Endodermal cell (in vitro differentiated cells): Measurements from ENCODE around the gene HEPHL1. TPM values are rescaled to one million over a fixed set of nuclear protein-coding genes. Genes with fewer than 3 reads are reported as not detected.

ENCODE experiments used
- DNase-seq: peaks from one replicate; pipeline ENCODE4 v3.0.0-alpha.2; 2017
- H3K27ac ChIP-seq: 2 replicates; pipeline ENCODE4 v1.5.1; 2013; ENCODE audit warnings: mild to moderate bottlenecking, low read depth, low read length, moderate library complexity
- H3K27me3 ChIP-seq: 2 replicates; pipeline ENCODE4 v1.6.1; 2013; ENCODE audit warnings: mild to moderate bottlenecking, low read length, moderate library complexity; ENCODE audit not compliant: insufficient read depth, control insufficient read depth, poor library complexity, severe bottlenecking
- H3K36me3 ChIP-seq: 2 replicates; pipeline ENCODE4 v1.7.0; 2013; ENCODE audit warnings: mild to moderate bottlenecking, low read length, moderate library complexity; ENCODE audit not compliant: control insufficient read depth, insufficient read depth
- H3K4me1 ChIP-seq: one replicate; pipeline ENCODE4 v1.7.0; 2013; ENCODE audit warnings: low read length; ENCODE audit not compliant: control insufficient read depth, insufficient read depth
- H3K4me3 ChIP-seq: 2 replicates; pipeline ENCODE4 v1.5.1; 2013; ENCODE audit warnings: mild to moderate bottlenecking, low read length, moderate library complexity
- H3K9ac ChIP-seq: 2 replicates; pipeline ENCODE4 v1.6.1; 2013; ENCODE audit warnings: mild to moderate bottlenecking, low read length, moderate library complexity; ENCODE audit not compliant: poor library complexity, severe bottlenecking; ENCODE audit errors: extremely low read depth
- H3K9me3 ChIP-seq: 2 replicates; pipeline ENCODE4 v1.6.1; 2013; ENCODE audit warnings: mild to moderate bottlenecking, low read length, moderate library complexity; ENCODE audit not compliant: control insufficient read depth
- H3K27ac Mint-ChIP-seq: 2 replicates; pipeline ENCODE4 v1.8.0; 2020; ENCODE audit warnings: mixed read lengths
- H3K27me3 Mint-ChIP-seq: 2 replicates; pipeline ENCODE4 v1.8.0; 2021; ENCODE audit warnings: mild to moderate bottlenecking, mixed read lengths; ENCODE audit not compliant: insufficient read depth
- H3K36me3 Mint-ChIP-seq: 2 replicates; pipeline ENCODE4 v1.8.0; 2020; ENCODE audit warnings: low read depth, mixed read lengths
- H3K4me1 Mint-ChIP-seq: 2 replicates; pipeline ENCODE4 v1.8.0; 2020; ENCODE audit warnings: mixed read lengths
- H3K4me3 Mint-ChIP-seq: 2 replicates; pipeline ENCODE4 v1.8.0; 2020; ENCODE audit warnings: mild to moderate bottlenecking, moderate library complexity, mixed read lengths
- H3K9me3 Mint-ChIP-seq: 2 replicates; pipeline ENCODE4 v1.8.0; 2020; ENCODE audit warnings: mild to moderate bottlenecking, mixed read lengths
- WGBS, 2 experiments: methylation state at CpG; one replicate each; pipeline versions ENCODE4 v1.1.5 to v1.1.7; 2013; ENCODE audit warnings: missing lambda C conversion rate in 2 of 2, mixed read lengths in 1 of 2; ENCODE audit not compliant: insufficient coverage in 1 of 2, insufficient read length in 1 of 2; 5-methylcytosine and 5-hydroxymethylcytosine counted together
- total RNA-seq, 2 donors: library from RNA; stranded (reverse); fragmentation: NEBNext Ultra II Directional in 1 of 2; extraction: Animal tissue kit (Norgen Biotek cat#: 25700) in 1 of 2; gene quantifications; 2 replicates in 1 of 2; 3 replicates in 1 of 2; pipeline ENCODE4 v1.2.1, GENCODE V29; 2021
- TF ChIP-seq, protein P1 (sequence below): fragments of 200-600 bp; sonication (generic); conservative IDR thresholded peaks from 2 replicates; pipeline ENCODE4 v1.5.0; 2021; ENCODE audit warnings: antibody characterized with exemption, mild to moderate bottlenecking

The HEPHL1 gene
- total RNA-seq, 2 donors from 2014 or later: not detected

DNA sequence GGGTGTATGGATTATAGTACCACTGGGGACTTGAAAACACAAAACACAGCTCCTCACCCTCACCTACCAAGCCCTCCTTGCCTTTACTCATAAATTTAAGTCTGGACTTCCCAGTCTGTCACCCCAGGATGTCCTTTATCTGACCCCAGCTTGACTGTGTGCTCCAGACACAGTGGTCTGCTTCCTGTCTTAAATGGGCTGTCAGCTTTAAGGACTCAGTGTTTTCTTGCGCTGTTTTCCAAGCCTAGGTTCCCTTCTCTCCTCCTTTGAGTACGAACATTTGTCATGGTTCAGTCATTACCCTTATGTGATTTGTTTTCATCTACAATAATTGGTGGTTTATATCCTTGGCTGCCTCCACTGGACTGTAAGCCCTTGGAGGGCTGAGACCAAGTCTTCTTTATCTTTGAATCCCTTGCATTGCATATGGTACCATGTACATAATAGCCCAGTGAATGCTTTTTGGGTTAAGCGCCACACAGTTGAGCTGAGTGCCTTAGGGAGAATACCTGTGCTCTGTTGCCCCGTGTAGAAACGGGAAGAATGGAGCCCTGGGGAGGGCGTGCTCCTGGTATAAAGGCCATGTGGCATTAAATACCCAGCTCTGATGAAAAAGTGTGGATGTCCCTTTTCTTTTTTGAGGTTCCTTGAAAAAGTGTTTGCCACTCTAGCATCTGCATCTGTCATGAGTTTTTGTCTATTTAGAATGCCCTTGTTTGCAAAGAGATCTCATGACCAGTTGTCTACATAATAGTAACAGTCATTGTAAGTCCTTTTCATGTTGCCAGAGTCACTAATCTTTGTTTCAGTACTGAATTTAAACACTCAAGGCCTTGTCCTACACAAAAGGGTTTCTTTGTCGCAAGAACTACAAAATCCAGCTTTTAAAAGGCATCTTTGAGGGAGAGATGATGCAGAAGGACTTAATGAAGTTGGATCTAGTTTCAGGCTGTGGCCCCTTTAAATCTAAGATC, 121.4 kb downstream of the HEPHL1 start:
- Mint-ChIP-seq H3K4me1 (peaks cover 18% of the 10 kb centered on the region), H3K27ac (no peak overlapping the region), H3K4me3 (no peak overlapping the region)

DNA sequence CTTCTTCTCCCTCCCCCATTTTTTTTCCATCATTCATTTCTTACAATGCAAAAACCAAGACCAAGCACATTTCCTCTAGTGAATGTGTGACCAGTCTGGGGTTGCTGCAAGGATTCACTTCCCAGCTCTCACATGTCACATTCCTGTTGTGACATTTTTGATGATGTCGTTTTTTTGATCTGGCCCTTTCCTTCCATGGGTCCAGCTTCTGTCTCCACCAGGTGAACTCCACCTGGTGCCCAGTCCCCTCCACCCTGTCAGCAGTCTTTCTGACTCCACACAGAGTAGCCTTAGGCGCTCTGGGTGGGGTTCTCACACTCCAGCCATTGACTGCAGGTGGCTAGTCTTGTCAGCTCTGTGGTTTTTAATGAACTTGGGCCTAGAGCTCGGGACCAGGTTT, 123.1 kb downstream of the HEPHL1 start:
- Mint-ChIP-seq H3K36me3 (peaks cover 4% of the 10 kb centered on the region), H3K27me3 (no peaks in the 10 kb centered on the region), H3K4me1 (peaks cover 20% of the 10 kb centered on the region), H3K27ac (no peak overlapping the region), H3K4me3 (no peak overlapping the region), H3K9me3 (no peaks in the 10 kb centered on the region)
- 94 to 100% methylated on average over 2 to 3 of the region's 3 CpGs for WGBS, 2 experiments
- H3K9ac ChIP-seq: no peak overlapping the region
- H3K27ac ChIP-seq: no peak overlapping the region
- H3K4me3 ChIP-seq: no peak overlapping the region
- no peaks in the 10 kb centered on the region for H3K36me3 ChIP-seq
- H3K4me1 ChIP-seq: peaks cover 7% of the 10 kb centered on the region
- no peaks in the 10 kb centered on the region for H3K27me3 ChIP-seq
- DNase-seq: no peak
- TF ChIP-seq, protein P1, sequence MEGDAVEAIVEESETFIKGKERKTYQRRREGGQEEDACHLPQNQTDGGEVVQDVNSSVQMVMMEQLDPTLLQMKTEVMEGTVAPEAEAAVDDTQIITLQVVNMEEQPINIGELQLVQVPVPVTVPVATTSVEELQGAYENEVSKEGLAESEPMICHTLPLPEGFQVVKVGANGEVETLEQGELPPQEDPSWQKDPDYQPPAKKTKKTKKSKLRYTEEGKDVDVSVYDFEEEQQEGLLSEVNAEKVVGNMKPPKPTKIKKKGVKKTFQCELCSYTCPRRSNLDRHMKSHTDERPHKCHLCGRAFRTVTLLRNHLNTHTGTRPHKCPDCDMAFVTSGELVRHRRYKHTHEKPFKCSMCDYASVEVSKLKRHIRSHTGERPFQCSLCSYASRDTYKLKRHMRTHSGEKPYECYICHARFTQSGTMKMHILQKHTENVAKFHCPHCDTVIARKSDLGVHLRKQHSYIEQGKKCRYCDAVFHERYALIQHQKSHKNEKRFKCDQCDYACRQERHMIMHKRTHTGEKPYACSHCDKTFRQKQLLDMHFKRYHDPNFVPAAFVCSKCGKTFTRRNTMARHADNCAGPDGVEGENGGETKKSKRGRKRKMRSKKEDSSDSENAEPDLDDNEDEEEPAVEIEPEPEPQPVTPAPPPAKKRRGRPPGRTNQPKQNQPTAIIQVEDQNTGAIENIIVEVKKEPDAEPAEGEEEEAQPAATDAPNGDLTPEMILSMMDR: no peak
- H3K9me3 ChIP-seq: no peaks in the 10 kb centered on the region

More for the DNA sequence above, 121.4 kb downstream of the HEPHL1 start:
- DNase-seq: no peak
- Histone ChIP-seq H3K4me1 (peaks cover 7% of the 10 kb centered on the region), H3K9me3 (no peaks in the 10 kb centered on the region), H3K36me3 (no peaks in the 10 kb centered on the region), H3K27ac (peak overlapping the region; percentile 16), H3K4me3 (no peak overlapping the region), H3K9ac (no peak overlapping the region), H3K27me3 (no peaks in the 10 kb centered on the region)
- 90 to 93% methylated on average over 4 to 7 of the region's 7 CpGs for WGBS, 2 experiments
- TF ChIP-seq, protein P1: no peak
- Mint-ChIP-seq H3K9me3 (no peaks in the 10 kb centered on the region), H3K36me3 (peaks cover 4% of the 10 kb centered on the region), H3K27me3 (no peaks in the 10 kb centered on the region)

DNA sequence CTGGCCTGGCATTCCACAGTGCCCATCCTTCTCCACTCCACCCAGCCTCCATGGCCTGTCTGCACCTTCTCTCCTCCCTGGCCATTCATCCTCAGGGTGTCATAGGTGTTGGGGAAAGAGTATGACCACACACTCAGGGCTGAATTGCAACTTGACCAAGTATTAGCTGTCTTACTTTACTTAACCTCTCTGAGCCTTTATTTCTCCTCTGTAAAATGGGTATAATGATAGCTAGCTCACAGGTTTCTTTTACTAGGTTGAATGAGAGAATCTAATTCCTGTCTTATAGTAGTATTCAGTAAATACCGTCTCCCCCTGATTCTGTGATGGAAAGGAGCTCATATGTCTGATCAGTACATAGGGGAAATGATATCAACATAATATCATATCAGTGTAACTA, 123.5 kb downstream of the HEPHL1 start:
- no CpG with 5 or more reads among the region's 1 CpG for WGBS, 2 experiments
- H3K4me1 Mint-ChIP-seq: peaks cover 20% of the 10 kb centered on the region

More for the DNA sequence above, 123.5 kb downstream of the HEPHL1 start:
- Histone ChIP-seq H3K4me3 (no peak overlapping the region), H3K4me1 (peaks cover 7% of the 10 kb centered on the region), H3K27me3 (no peaks in the 10 kb centered on the region), H3K36me3 (no peaks in the 10 kb centered on the region), H3K9ac (no peak overlapping the region), H3K9me3 (no peaks in the 10 kb centered on the region), H3K27ac (no peak overlapping the region)
- H3K9me3 Mint-ChIP-seq: no peaks in the 10 kb centered on the region
- no peak overlapping the region for H3K4me3 Mint-ChIP-seq
- TF ChIP-seq, protein P1: no peak
- peaks cover 4% of the 10 kb centered on the region for H3K36me3 Mint-ChIP-seq
- H3K27me3 Mint-ChIP-seq: no peaks in the 10 kb centered on the region
- no peak for DNase-seq
- no peak overlapping the region for H3K27ac Mint-ChIP-seq
